ENCODE results near the gene TMSB4X.

DNA sequence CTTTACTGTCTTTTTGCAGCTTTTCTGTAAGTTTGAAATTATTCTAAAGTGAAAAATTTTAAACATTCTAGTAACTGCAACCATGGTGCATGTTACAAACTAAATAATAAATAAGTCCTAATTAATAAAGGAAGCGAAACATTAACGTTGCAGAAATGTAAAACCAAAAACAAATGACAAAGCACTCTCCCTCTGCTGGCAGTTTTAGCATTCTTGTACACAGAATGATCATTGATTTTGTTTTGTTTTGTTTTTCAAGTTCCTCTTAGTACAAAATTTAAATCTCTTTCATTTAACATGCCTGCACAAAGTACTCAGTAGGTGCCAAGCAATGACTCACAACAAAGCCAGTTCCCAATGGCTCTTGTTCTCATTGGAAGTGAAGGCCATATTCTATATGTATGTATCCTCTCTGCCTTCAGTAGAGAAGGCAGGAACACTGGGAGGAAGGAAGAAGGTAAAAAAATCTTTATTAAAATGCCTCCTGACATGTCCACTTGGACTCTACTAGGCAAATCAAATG is 13.7 kb upstream of the TMSB4X start:
- TF ChIP-seq, protein P1, sequence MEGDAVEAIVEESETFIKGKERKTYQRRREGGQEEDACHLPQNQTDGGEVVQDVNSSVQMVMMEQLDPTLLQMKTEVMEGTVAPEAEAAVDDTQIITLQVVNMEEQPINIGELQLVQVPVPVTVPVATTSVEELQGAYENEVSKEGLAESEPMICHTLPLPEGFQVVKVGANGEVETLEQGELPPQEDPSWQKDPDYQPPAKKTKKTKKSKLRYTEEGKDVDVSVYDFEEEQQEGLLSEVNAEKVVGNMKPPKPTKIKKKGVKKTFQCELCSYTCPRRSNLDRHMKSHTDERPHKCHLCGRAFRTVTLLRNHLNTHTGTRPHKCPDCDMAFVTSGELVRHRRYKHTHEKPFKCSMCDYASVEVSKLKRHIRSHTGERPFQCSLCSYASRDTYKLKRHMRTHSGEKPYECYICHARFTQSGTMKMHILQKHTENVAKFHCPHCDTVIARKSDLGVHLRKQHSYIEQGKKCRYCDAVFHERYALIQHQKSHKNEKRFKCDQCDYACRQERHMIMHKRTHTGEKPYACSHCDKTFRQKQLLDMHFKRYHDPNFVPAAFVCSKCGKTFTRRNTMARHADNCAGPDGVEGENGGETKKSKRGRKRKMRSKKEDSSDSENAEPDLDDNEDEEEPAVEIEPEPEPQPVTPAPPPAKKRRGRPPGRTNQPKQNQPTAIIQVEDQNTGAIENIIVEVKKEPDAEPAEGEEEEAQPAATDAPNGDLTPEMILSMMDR (conservative IDR thresholded peaks at IDR 0.05; ENCODE audit: low read length) = no peak
- TF ChIP-seq EZH2phosphoT487 (IDR thresholded peaks at IDR 0.05; ENCODE audit: borderline replicate concordance, low read depth, low read length) = no peak

Data from OCI-LY7 (cell line).